ENCODE data around the gene LNX1. TPM values are rescaled to one million over a fixed set of nuclear protein-coding genes. Genes with fewer than 3 reads are reported as not detected.

The LNX1 gene
- polyA plus RNA-seq, 1 experiment, result 2.6 TPM

DNA sequence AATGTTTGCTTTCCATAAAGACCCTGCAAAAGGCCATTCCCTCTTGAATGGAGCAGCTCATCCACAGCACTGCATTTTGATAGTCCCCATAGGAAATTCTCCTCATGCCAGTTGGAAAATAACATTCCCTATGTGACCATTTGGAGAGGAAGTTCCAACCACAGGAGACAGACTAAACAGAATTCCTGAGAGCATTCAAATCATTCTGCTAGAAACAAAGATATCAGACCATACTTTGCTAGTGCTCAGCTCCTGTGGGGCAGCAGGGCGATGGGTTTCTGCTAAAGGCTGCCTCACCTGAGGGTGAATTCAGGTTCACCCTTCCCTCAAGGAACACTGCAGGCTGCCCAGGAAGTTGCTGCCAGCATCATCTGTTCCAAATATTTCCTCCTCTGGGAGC, 58.8 kb downstream of the LNX1 start:
- ChIA-PET CTCF (interaction anchor here (1.0 kb wide), 1 partner anchor 685 kb away, joined by 3 read pairs; no protein-coding TSS in a partner anchor), POLR2A (interaction anchor here (0.8 kb wide), 1 partner anchor 9 kb away, joined by 7 read pairs; no protein-coding TSS in a partner anchor)
- no peaks in the 10 kb centered on the region for H3K9me3 ChIP-seq (ENCODE audit: control insufficient read depth, insufficient read depth, low read length)
- TF ChIP-seq, protein P1, sequence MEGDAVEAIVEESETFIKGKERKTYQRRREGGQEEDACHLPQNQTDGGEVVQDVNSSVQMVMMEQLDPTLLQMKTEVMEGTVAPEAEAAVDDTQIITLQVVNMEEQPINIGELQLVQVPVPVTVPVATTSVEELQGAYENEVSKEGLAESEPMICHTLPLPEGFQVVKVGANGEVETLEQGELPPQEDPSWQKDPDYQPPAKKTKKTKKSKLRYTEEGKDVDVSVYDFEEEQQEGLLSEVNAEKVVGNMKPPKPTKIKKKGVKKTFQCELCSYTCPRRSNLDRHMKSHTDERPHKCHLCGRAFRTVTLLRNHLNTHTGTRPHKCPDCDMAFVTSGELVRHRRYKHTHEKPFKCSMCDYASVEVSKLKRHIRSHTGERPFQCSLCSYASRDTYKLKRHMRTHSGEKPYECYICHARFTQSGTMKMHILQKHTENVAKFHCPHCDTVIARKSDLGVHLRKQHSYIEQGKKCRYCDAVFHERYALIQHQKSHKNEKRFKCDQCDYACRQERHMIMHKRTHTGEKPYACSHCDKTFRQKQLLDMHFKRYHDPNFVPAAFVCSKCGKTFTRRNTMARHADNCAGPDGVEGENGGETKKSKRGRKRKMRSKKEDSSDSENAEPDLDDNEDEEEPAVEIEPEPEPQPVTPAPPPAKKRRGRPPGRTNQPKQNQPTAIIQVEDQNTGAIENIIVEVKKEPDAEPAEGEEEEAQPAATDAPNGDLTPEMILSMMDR (IDR thresholded peaks at IDR 0.05; ENCODE audit: low read depth, low read length), result no peak
- DNase-seq (ENCODE audit: low read depth, low spot score), result no peak
- no peaks in the 10 kb centered on the region for H3K27me3 ChIP-seq (ENCODE audit: control insufficient read depth, insufficient read depth, low read length)
- no peak overlapping the region for H3K4me3 ChIP-seq (ENCODE audit: low read depth, low read length)
- no peak overlapping the region for H3K27ac ChIP-seq (ENCODE audit: low read depth, low read length)

DNA sequence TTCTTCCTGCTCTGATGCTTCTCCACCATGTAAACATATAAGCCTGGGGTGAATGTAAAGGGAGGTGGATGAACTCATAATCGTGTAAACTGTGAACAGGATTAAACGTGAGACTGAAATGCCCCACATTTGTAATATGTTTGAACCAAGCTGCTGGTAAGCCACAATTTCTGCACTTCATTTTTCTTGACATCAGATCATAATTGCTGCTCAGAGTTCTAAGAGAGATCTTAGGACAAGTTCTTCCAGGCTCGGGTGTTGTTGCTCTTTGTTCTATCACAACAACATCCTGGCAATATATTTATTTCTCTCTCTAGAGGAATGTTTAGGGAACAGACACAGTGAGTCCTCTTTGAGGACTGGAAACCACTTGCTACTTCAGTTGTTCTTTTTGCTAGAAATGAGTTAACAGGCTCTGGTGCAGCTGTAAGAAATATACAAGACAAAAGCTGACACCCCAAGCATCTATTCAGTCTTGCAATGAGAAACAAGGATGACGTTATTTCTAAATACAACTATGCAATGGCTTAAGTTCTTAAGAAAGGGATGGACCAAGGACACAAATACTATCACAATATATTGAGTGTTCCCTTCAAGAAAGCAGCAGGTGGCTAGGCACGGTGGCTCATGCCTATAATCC, 59.6 kb downstream of the LNX1 start:
- Histone ChIP-seq H3K4me3 (ENCODE audit: low read depth, low read length) (no peak overlapping the region), H3K27me3 (ENCODE audit: control insufficient read depth, insufficient read depth, low read length) (no peaks in the 10 kb centered on the region), H3K9me3 (ENCODE audit: control insufficient read depth, insufficient read depth, low read length) (no peaks in the 10 kb centered on the region), H3K27ac (ENCODE audit: low read depth, low read length) (no peak overlapping the region)
- ChIA-PET CTCF (interaction anchor here (1.0 to 1.2 kb wide), 3 partner anchors 41 to 686 kb away, joined by 3 read pairs; no protein-coding TSS in a partner anchor), POLR2A (interaction anchor here (0.8 kb wide), 1 partner anchor 10 kb away, joined by 7 read pairs; no protein-coding TSS in a partner anchor)
- no peak for DNase-seq (ENCODE audit: low read depth, low spot score)
- TF ChIP-seq, protein P1 (IDR thresholded peaks at IDR 0.05; ENCODE audit: low read depth, low read length), result no peak

DNA sequence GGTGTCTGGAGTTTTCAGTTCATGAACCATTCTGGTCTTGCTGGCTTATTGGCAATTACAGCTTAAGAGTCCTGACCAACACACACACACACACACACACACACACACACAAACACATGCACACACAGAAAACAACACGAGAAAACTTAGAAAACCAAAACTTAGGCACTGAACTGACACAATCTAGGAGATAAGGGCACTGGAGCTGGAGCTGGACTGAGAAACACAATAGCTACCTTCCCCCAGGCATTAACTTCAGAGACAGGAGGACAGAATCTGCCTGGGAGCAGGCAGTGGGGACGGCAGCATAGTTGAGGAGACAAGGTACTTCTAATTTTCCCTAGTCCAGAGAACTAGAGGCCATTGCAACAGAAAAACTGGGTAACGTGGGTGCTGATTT, 62.3 kb downstream of the LNX1 start:
- CTCF ChIA-PET, result no interaction called here
- no peak for DNase-seq (ENCODE audit: low read depth, low spot score)
- Histone ChIP-seq H3K4me3 (ENCODE audit: low read depth, low read length) (no peak overlapping the region), H3K9me3 (ENCODE audit: control insufficient read depth, insufficient read depth, low read length) (no peaks in the 10 kb centered on the region), H3K27ac (ENCODE audit: low read depth, low read length) (no peak overlapping the region), H3K27me3 (ENCODE audit: control insufficient read depth, insufficient read depth, low read length) (no peaks in the 10 kb centered on the region)
- TF ChIP-seq, protein P1 (IDR thresholded peaks at IDR 0.05; ENCODE audit: low read depth, low read length), result no peak
- POLR2A ChIA-PET, result no interaction called here

DNA sequence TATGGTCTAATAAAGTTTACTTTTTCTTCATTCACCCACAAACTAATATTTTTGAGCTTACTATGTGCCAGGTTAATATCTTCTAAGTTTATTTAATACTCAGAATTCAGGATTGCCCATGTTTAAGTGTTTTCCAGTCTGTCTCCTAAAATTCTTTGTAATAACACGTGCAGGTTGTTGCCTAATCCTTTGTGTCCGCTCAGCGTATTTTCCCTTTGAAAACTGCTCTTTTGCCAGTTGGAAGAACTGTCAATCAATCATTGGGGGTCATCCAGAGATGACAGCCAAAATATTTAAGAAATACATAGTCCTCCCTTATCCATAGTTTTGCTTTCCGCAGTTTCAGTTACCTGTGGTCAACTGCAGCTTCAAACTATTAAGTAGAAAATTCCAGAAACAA, 63.4 kb downstream of the LNX1 start:
- no peaks in the 10 kb centered on the region for H3K9me3 ChIP-seq (ENCODE audit: control insufficient read depth, insufficient read depth, low read length)
- no peaks in the 10 kb centered on the region for H3K27me3 ChIP-seq (ENCODE audit: control insufficient read depth, insufficient read depth, low read length)
- TF ChIP-seq, protein P1 (IDR thresholded peaks at IDR 0.05; ENCODE audit: low read depth, low read length), result no peak
- no peak for DNase-seq (ENCODE audit: low read depth, low spot score)
- ChIA-PET CTCF (interaction anchor here (0.8 kb wide), 1 partner anchor 706 kb away, joined by 3 read pairs; no protein-coding TSS in a partner anchor), POLR2A (interaction anchor here (0.5 kb wide), 1 partner anchor 516 kb away, joined by 4 read pairs; no protein-coding TSS in a partner anchor)
- no peak overlapping the region for H3K4me3 ChIP-seq (ENCODE audit: low read depth, low read length)
- H3K27ac ChIP-seq (ENCODE audit: low read depth, low read length), result no peak overlapping the region

DNA sequence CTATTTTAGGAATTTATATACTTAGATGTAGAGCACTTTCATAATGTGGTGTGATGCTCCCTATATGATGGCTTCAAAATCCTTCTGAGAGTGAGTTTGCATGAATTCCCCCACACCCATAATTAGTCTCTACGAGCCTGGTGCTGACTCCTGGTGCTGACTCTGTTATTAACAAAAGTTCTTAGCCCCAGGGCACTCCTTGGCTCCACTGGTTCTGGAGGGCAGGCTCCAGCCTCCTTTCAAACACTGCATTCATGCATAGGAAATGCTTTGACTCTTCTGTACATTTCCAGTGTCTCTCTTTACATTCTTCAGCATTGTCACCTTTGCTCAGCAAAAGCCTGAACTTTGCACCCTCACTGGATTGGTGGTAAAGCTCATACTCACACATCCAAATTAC, 64.0 kb downstream of the LNX1 start:
- TF ChIP-seq, protein P1 (IDR thresholded peaks at IDR 0.05; ENCODE audit: low read depth, low read length), result no peak
- no peak for DNase-seq (ENCODE audit: low read depth, low spot score)
- ChIA-PET CTCF (interaction anchor here (0.8 to 2.0 kb wide), 2 partner anchors 37 to 707 kb away, joined by 3 to 7 read pairs; no protein-coding TSS in a partner anchor), POLR2A (no interaction called here)
- Histone ChIP-seq H3K9me3 (ENCODE audit: control insufficient read depth, insufficient read depth, low read length) (no peaks in the 10 kb centered on the region), H3K27me3 (ENCODE audit: control insufficient read depth, insufficient read depth, low read length) (no peaks in the 10 kb centered on the region), H3K27ac (ENCODE audit: low read depth, low read length) (no peak overlapping the region), H3K4me3 (ENCODE audit: low read depth, low read length) (no peak overlapping the region)
